SK-N-SH (cell line): Measurements from ENCODE around the gene PRRT1B. TPM values are rescaled to one million over a fixed set of nuclear protein-coding genes. Genes with fewer than 3 reads are reported as not detected.

Experiments used
- CTCF ChIA-PET: fragments of 300-600, 350-600 bp; formaldehyde crosslinking; extraction: SDS; loops from one replicate; lab custom pipeline; 2021; lab: Yijun Ruan, JAX
- POLR2A ChIA-PET: fragments of 350-600 bp; sonication (Branson Sonifier 250); formaldehyde crosslinking; extraction: SDS; loops from one replicate; lab custom pipeline; 2020; ENCODE audit warnings: antibody characterized with exemption, inconsistent platforms; lab: Yijun Ruan, JAX
- DNase-seq: peaks from one replicate; pipeline ENCODE4 v3.0.0; 2012
- H2AFZ ChIP-seq: fragments of 200-600 bp; sonication (generic); 2 replicates; pipeline ENCODE4 v1.8.1; 2016; ENCODE audit warnings: antibody characterized with exemption, mild to moderate bottlenecking, low read depth
- H3F3A ChIP-seq: fragments of 200-600 bp; sonication (generic); replicated peaks from 2 replicates; pipeline ENCODE3; 2016; ENCODE audit warnings: antibody characterized with exemption, mild to moderate bottlenecking; ENCODE audit not compliant: insufficient read depth
- H3K27ac ChIP-seq, 2 experiments: fragments of 200-500 bp in 1 of 2; fragments of 200-600 bp in 1 of 2; sonication (Bioruptor generic) in 1 of 2; sonication (generic), shearing (Covaris generic) in 1 of 2; 2 replicates each; pipeline versions ENCODE4 v1.5.1 to v1.6.1; 2014 to 2016; ENCODE audit warnings: low read depth in 2 of 2, inconsistent platforms in 1 of 2, low read length in 1 of 2, mild to moderate bottlenecking in 1 of 2, mixed read lengths in 1 of 2
- H3K27me3 ChIP-seq: fragments of 200-600 bp; sonication (generic), shearing (Covaris generic); 2 replicates; pipeline ENCODE4 v1.6.1; 2016; ENCODE audit warnings: mixed run types; ENCODE audit not compliant: insufficient read depth
- H3K36me3 ChIP-seq, 2 experiments: fragments of 200-500 bp in 1 of 2; fragments of 200-600 bp in 1 of 2; sonication (Bioruptor generic) in 1 of 2; sonication (generic) in 1 of 2; replicated peaks in 1 of 2; 2 replicates each; pipeline versions ENCODE3 to v1.5.1; 2014 to 2016; ENCODE audit warnings: low read length in 1 of 2, mild to moderate bottlenecking in 1 of 2; ENCODE audit not compliant: insufficient read depth in 2 of 2, control insufficient read depth in 1 of 2
- H3K4me1 ChIP-seq, 2 experiments: fragments of 200-500 bp in 1 of 2; fragments of 200-600 bp in 1 of 2; sonication (Bioruptor generic) in 1 of 2; sonication (generic), shearing (Covaris generic) in 1 of 2; 2 replicates each; pipeline versions ENCODE4 v1.5.1 to v1.6.1; 2014 to 2016; ENCODE audit warnings: low read depth in 1 of 2, low read length in 1 of 2, mixed run types in 1 of 2; ENCODE audit not compliant: insufficient read depth in 2 of 2, control insufficient read depth in 1 of 2
- H3K4me2 ChIP-seq: fragments of 200-600 bp; sonication (generic), shearing (Covaris generic); 2 replicates; pipeline ENCODE4 v1.6.1; 2017; ENCODE audit warnings: mixed run types
- H3K4me3 ChIP-seq, 2 experiments: fragments of 200-500 bp in 1 of 2; fragments of 200-600 bp in 1 of 2; sonication (Bioruptor generic) in 1 of 2; sonication (generic), shearing (Covaris generic) in 1 of 2; 2 replicates each; pipeline versions ENCODE4 v1.5.1 to v1.8.1; 2014 to 2016; ENCODE audit warnings: low read depth in 2 of 2, inconsistent platforms in 1 of 2, low read length in 1 of 2, mild to moderate bottlenecking in 1 of 2, mixed read lengths in 1 of 2, moderate library complexity in 1 of 2
- H3K79me2 ChIP-seq: fragments of 200-600 bp; sonication (generic); 2 replicates; pipeline ENCODE4 v1.8.1; 2017; ENCODE audit warnings: mild to moderate bottlenecking; ENCODE audit not compliant: insufficient read depth
- H3K9ac ChIP-seq: fragments of 200-600 bp; sonication (generic); 2 replicates; pipeline ENCODE4 v1.6.1; 2017; ENCODE audit warnings: mixed run types
- H3K9me2 ChIP-seq: fragments of 200-600 bp; sonication (generic); 2 replicates; pipeline ENCODE4 v1.6.1; 2017; ENCODE audit warnings: mixed run types
- H3K9me3 ChIP-seq: fragments of 200-600 bp; sonication (generic); 2 replicates; pipeline ENCODE4 v1.6.1; 2017; ENCODE audit warnings: mixed run types, mild to moderate bottlenecking, moderate library complexity
- H4K20me1 ChIP-seq: fragments of 200-600 bp; sonication (generic); 2 replicates; pipeline ENCODE4 v1.6.1; 2017; ENCODE audit warnings: mild to moderate bottlenecking, mixed run types; ENCODE audit not compliant: insufficient read depth
- ELF1 ChIP-seq: IDR thresholded peaks from 2 replicates; pipeline ENCODE4 v1.4.0; 2012
- FOSL2 ChIP-seq: IDR thresholded peaks from 2 replicates; pipeline ENCODE4 v1.4.0; 2012; ENCODE audit warnings: low read depth, mild to moderate bottlenecking, moderate library complexity, borderline replicate concordance
- FOXJ3 ChIP-seq: sonication (generic); formaldehyde crosslinking; IDR thresholded peaks from 2 replicates; pipeline ENCODE4 v1.5.1; 2020; ENCODE audit warnings: mild to moderate bottlenecking, missing genetic modification reagents
- FOXM1 ChIP-seq: IDR thresholded peaks from 2 replicates; pipeline ENCODE4 v1.4.0; 2012; ENCODE audit warnings: low read depth, mild to moderate bottlenecking
- GABPA ChIP-seq: IDR thresholded peaks from 2 replicates; pipeline ENCODE4 v1.4.0; 2012; ENCODE audit warnings: low read depth, mild to moderate bottlenecking
- MAX ChIP-seq: IDR thresholded peaks from 2 replicates; pipeline ENCODE4 v1.4.0; 2012; ENCODE audit warnings: low read depth
- MEF2A ChIP-seq: IDR thresholded peaks from 2 replicates; pipeline ENCODE4 v1.4.0; 2012; ENCODE audit warnings: low read depth, borderline replicate concordance
- NRF1 ChIP-seq: IDR thresholded peaks from 2 replicates; pipeline ENCODE4 v1.6.1; 2012; ENCODE audit warnings: low read depth, mild to moderate bottlenecking, low read length
- PBX3 ChIP-seq: IDR thresholded peaks from 2 replicates; pipeline ENCODE4; 2012
- RAD21 ChIP-seq: IDR thresholded peaks from 2 replicates; pipeline ENCODE4 v1.6.1; 2012; ENCODE audit warnings: mild to moderate bottlenecking, low read length
- RCOR1 ChIP-seq: fragments of 150-350 bp; IDR thresholded peaks from 2 replicates; pipeline ENCODE4 v1.6.1; 2017; ENCODE audit warnings: antibody characterized with exemption, low read length
- RFX5 ChIP-seq: IDR thresholded peaks from 2 replicates; pipeline ENCODE4 v1.6.1; 2012; ENCODE audit warnings: mild to moderate bottlenecking, improper control_type of control experiment, low read length
- RXRA ChIP-seq: IDR thresholded peaks from 2 replicates; pipeline ENCODE4 v1.4.0; 2012; ENCODE audit warnings: low read depth, mild to moderate bottlenecking, borderline replicate concordance
- SIN3A ChIP-seq: IDR thresholded peaks from 2 replicates; pipeline ENCODE4 v1.6.1; 2012; ENCODE audit warnings: low read depth, mild to moderate bottlenecking, low read length, moderate library complexity, borderline replicate concordance
- TAF1 ChIP-seq: IDR thresholded peaks from 2 replicates; pipeline ENCODE4 v1.6.1; 2012; ENCODE audit warnings: low read depth, mild to moderate bottlenecking, low read length, moderate library complexity, borderline replicate concordance
- TCF12 ChIP-seq: IDR thresholded peaks from 2 replicates; pipeline ENCODE4 v1.4.0; 2012
- TEAD4 ChIP-seq: IDR thresholded peaks from 2 replicates; pipeline ENCODE4 v1.4.0; 2012; ENCODE audit warnings: mild to moderate bottlenecking, borderline replicate concordance; ENCODE audit not compliant: insufficient read depth
- YY1 ChIP-seq: IDR thresholded peaks from 2 replicates; pipeline ENCODE4 v1.4.0; 2012; ENCODE audit warnings: low read depth, mild to moderate bottlenecking
- WGBS: methylation state at CpG from one replicate; pipeline ENCODE4 v1.1.6; 2017; ENCODE audit warnings: low lambda C conversion rate; 5-methylcytosine and 5-hydroxymethylcytosine counted together
- polyA plus RNA-seq, 3 experiments: library from polyadenylated mRNA; depleted of rRNA; stranded (reverse); fragments of >200 nt; gene quantifications; 2 replicates each; pipeline ENCODE4 v1.2.3, GENCODE V29; 2012
- TF ChIP-seq, protein P1 (sequence below): fragments of 150-350 bp; IDR thresholded peaks from 2 replicates; pipeline ENCODE4 v1.6.1; 2016; ENCODE audit warnings: mild to moderate bottlenecking, low read depth, low read length
- TF ChIP-seq, protein P2 (sequence below): fragments of 200-600 bp; sonication (generic); IDR thresholded peaks from 2 replicates; pipeline ENCODE4 v1.6.1; 2017; ENCODE audit warnings: antibody characterized with exemption, mild to moderate bottlenecking, moderate library complexity
- TF ChIP-seq, protein P3 (sequence below): IDR thresholded peaks from 2 replicates; pipeline ENCODE4 v1.4.0; 2012; ENCODE audit warnings: low read depth, borderline replicate concordance

The PRRT1B gene
- polyA plus RNA-seq, 1 of the 3 experiments (the other 2 are of a cell fraction), result not detected

GRCh38 chr9:131595696-131596429, 50.5 kb downstream of the PRRT1B start (continued):
- TF ChIP-seq MAX (no peak), NRF1 (no peak), ELF1 (no peak), RAD21 (no peak), SIN3A (no peak)
- TF ChIP-seq, protein P1, sequence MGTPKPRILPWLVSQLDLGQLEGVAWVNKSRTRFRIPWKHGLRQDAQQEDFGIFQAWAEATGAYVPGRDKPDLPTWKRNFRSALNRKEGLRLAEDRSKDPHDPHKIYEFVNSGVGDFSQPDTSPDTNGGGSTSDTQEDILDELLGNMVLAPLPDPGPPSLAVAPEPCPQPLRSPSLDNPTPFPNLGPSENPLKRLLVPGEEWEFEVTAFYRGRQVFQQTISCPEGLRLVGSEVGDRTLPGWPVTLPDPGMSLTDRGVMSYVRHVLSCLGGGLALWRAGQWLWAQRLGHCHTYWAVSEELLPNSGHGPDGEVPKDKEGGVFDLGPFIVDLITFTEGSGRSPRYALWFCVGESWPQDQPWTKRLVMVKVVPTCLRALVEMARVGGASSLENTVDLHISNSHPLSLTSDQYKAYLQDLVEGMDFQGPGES, result no peak
- TF ChIP-seq, protein P2, sequence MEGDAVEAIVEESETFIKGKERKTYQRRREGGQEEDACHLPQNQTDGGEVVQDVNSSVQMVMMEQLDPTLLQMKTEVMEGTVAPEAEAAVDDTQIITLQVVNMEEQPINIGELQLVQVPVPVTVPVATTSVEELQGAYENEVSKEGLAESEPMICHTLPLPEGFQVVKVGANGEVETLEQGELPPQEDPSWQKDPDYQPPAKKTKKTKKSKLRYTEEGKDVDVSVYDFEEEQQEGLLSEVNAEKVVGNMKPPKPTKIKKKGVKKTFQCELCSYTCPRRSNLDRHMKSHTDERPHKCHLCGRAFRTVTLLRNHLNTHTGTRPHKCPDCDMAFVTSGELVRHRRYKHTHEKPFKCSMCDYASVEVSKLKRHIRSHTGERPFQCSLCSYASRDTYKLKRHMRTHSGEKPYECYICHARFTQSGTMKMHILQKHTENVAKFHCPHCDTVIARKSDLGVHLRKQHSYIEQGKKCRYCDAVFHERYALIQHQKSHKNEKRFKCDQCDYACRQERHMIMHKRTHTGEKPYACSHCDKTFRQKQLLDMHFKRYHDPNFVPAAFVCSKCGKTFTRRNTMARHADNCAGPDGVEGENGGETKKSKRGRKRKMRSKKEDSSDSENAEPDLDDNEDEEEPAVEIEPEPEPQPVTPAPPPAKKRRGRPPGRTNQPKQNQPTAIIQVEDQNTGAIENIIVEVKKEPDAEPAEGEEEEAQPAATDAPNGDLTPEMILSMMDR, result no peak

DNA sequence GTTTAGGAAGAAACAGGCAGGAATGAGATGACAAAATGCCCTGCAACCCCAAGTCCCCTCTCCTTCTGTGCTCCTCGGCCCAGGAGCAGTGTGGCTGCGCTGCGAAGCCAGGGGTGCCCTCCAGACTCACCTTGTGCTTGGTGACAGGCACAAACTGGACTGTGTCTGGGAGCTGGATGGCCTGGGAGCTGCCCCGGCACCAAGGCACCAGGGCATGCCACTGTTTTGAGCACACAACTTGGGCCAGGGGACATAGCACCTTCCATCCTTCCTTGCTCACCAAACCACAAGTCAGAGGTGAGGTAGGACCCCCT, 51.1 kb downstream of the PRRT1B start:
- no peaks in the 10 kb centered on the region for H3K27me3 ChIP-seq
- H3K4me2 ChIP-seq, result no peak overlapping the region
- peaks cover 3 to 47% of the 10 kb centered on the region in 2 experiments for H3K36me3 ChIP-seq
- no peaks in the 10 kb centered on the region for H3K9me2 ChIP-seq
- DNase-seq, result no peak
- TF ChIP-seq GABPA (no peak), TAF1 (no peak), PBX3 (no peak), TCF12 (no peak), FOXM1 (no peak), RXRA (no peak), SIN3A (no peak), TEAD4 (no peak), RCOR1 (no peak), FOSL2 (no peak), FOXJ3 (CRISPR knock-in tag) (no peak), MAX (no peak), MEF2A (no peak), RFX5 (no peak), RAD21 (no peak), YY1 (no peak)
- TF ChIP-seq, protein P3, sequence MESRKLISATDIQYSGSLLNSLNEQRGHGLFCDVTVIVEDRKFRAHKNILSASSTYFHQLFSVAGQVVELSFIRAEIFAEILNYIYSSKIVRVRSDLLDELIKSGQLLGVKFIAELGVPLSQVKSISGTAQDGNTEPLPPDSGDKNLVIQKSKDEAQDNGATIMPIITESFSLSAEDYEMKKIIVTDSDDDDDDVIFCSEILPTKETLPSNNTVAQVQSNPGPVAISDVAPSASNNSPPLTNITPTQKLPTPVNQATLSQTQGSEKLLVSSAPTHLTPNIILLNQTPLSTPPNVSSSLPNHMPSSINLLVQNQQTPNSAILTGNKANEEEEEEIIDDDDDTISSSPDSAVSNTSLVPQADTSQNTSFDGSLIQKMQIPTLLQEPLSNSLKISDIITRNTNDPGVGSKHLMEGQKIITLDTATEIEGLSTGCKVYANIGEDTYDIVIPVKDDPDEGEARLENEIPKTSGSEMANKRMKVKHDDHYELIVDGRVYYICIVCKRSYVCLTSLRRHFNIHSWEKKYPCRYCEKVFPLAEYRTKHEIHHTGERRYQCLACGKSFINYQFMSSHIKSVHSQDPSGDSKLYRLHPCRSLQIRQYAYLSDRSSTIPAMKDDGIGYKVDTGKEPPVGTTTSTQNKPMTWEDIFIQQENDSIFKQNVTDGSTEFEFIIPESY, result no peak
- TF ChIP-seq, protein P2, result no peak
- TF ChIP-seq, protein P1, result no peak
- no peak overlapping the region for H2AFZ ChIP-seq
- no peak overlapping the region for H3K27ac ChIP-seq
- H4K20me1 ChIP-seq, result no peaks in the 10 kb centered on the region
- no peaks in the 10 kb centered on the region for H3F3A ChIP-seq
- H3K79me2 ChIP-seq, result no peaks in the 10 kb centered on the region
- WGBS, result 100% methylated on average over 1 of the region's 4 CpGs
- H3K4me3 ChIP-seq, result no peak overlapping the region
- no peaks in the 10 kb centered on the region for H3K9me3 ChIP-seq
- CTCF ChIA-PET, result no interaction called here
- POLR2A ChIA-PET, result no interaction called here
- no peaks in the 10 kb centered on the region for H3K4me1 ChIP-seq
- H3K9ac ChIP-seq, result no peak overlapping the region
